ENCODE measurements around the gene ZNF230.

ZNF230 gene

DNA sequence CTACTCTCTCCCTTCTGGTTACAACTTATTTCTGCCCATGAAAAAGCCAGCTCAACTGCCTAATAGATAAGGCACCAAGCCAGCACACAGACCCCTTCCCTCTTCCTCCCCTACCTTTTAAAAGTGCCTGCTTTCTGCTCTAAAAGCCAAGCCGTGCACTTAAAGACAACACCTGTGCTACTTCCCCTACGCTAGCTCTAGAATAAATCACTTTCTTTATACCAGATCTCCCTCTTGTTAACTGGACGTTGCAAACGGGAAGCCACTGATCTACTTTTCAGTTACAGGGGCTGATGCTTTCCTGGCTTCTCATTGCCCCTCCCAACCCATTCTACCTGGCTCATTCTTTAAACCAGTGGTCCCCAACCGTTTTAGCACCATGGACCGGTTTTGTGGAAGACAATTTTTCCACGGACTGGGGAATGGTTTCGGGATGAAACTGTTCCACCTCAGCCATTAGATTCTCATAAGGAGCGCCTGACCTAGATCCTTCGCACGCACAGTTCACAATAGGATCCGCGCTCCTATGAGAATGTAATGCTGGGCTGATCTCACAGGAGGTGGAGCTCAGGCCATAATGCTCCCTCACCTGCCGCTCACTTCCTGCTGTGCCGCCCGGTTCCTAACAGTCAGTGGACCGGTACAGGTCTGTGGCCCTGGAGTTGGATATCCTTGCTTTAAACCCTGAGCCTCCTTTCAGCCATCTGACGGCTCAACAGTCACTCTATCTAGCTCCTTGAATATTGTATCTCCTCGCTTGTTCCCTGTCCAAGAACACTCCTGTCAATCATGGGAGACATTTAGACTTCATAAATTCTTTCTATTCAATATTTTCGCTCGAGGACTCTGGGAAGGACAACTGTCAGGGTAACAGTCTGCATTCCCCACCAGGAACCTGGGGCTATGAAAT, 48.2 kb downstream of the ZNF230 start:
- H3K27ac ChIP-seq = peak overlapping the region; percentile 85
- no peak for TF ChIP-seq ZFX (IDR thresholded peaks at IDR 0.05; ENCODE audit: borderline replicate concordance)
- TF ChIP-seq, protein P1, sequence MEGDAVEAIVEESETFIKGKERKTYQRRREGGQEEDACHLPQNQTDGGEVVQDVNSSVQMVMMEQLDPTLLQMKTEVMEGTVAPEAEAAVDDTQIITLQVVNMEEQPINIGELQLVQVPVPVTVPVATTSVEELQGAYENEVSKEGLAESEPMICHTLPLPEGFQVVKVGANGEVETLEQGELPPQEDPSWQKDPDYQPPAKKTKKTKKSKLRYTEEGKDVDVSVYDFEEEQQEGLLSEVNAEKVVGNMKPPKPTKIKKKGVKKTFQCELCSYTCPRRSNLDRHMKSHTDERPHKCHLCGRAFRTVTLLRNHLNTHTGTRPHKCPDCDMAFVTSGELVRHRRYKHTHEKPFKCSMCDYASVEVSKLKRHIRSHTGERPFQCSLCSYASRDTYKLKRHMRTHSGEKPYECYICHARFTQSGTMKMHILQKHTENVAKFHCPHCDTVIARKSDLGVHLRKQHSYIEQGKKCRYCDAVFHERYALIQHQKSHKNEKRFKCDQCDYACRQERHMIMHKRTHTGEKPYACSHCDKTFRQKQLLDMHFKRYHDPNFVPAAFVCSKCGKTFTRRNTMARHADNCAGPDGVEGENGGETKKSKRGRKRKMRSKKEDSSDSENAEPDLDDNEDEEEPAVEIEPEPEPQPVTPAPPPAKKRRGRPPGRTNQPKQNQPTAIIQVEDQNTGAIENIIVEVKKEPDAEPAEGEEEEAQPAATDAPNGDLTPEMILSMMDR (IDR thresholded peaks at IDR 0.05) = no peak

DNA sequence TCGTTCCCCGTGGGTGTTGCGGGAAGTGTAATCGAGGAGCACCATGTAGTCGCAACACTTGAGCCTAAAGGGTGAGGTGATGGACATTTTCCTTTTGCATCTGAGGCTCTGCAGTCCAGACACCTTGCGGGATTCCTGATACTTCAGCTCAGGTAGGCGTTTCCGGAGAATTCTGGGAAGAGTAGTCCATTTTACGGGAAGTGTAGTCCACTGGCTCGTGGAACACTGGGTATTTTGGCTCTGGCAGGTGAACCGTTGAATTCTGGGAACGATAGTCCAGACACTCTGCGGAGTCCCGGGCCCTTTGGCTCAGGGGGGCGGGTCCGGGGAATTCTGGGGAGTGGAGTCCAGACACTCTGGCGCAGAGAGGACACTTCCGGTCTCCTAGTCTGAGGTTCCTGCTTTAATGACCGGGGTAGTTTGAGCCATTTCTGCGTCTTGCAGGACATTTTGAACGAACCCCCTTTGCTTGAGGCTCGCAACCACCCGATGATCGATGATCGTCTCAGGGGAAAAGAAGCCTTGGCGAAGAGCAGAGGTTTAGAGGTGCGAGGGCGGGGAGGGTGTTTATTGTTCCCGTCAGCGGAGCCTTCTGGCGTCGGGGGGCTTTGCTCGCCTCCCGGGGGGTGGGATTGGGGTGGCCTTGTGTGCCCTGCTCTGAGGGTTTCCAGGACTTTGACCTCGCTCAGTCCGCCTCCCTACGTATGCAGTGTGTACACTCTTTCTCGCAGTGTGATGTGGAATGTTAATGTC, 49.1 kb downstream of the ZNF230 start, which contains the start of gene ZNF223:
ZNF223 (plus strand) TSS at position 387 of the 753 bp plus-strand sequence. CDS start 3,141 bp downstream, outside the sequence.
- peak within 1 kb of the TSS; percentile 85 for H3K27ac ChIP-seq
- TF ChIP-seq ZFX (IDR thresholded peaks at IDR 0.05; ENCODE audit: borderline replicate concordance) = no peak
- TF ChIP-seq, protein P1 (IDR thresholded peaks at IDR 0.05) = no peak

DNA sequence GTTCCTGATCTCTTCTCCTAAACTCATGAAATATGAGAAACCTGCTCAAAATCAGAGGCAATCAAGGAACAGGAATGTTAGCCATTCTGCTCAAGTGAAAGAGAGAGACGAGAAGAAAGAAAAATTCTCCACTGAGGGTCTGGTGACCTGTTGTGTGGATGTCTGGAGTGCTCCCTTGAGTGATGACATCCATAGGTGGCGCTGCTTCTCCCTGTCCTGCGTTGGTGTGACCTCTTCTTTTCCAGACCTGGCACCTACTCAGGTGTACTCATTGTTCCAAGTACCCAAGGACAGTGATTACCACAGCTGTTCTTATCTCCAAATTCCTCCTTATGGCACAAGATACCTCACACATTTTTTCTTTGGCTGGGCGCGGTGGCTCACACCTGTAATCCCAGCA, 53.1 kb downstream of the ZNF230 start:
- TF ChIP-seq ZFX (IDR thresholded peaks at IDR 0.05; ENCODE audit: borderline replicate concordance) = no peak
- TF ChIP-seq, protein P1 (IDR thresholded peaks at IDR 0.05) = no peak
- H3K27ac ChIP-seq = no peak overlapping the region

DNA sequence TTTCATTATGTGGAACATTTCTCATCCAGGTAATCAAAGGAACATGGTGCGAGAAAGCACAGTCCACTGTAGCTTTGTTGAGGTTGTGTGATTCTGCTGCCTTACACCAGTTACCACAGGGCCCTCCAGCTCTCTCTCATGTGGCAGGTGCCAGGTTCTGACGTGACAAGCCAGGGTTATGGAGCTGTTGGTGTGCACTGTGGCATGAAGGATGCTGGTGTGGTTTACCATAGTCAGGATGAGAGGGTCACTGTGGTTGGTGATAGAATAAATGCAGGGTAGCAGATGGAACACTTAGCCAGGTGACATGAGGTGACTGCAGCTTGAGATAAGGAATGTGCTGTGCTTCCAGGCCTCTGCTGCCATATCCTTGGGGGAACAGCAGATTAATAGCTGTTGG, 56.5 kb downstream of the ZNF230 start:
- TF ChIP-seq, protein P1 (IDR thresholded peaks at IDR 0.05) = no peak
- no peak for TF ChIP-seq ZFX (IDR thresholded peaks at IDR 0.05; ENCODE audit: borderline replicate concordance)
- H3K27ac ChIP-seq = no peak overlapping the region

DNA sequence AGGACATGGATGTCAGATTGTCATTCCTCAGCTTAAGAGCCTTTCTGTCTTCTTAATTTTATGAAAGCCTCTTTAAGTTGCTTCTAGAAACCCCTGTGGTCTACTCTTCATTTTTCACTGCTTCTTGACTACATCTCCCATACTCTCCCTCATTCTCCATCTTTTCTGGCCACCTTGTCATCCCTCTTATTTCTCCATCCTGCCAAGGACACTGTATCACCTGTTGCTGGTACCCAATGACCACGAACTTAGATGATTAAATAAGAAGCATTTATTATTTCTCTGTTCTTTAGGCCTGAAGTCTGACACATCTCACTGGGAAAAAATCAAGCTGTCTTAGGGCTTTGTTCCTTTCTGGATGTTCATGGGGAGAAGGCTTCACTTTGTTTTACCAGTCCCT, 58.3 kb downstream of the ZNF230 start:
- TF ChIP-seq, protein P1 (IDR thresholded peaks at IDR 0.05) = no peak
- TF ChIP-seq ZFX (IDR thresholded peaks at IDR 0.05; ENCODE audit: borderline replicate concordance) = no peak
- H3K27ac ChIP-seq = no peak overlapping the region

Measured in 22Rv1 (cell line).